Activated T-helper 1 cell treated with anti-CD3 and anti-CD28 coated beads, Interleukin-12 subunit alpha, Interleukin-12 subunit beta, Interleukin-2, Interleukin-4 antibody, amounts not matched to agents 30 ng/mL and 10 ng/mL and 1 ng/mL, durations not matched to agents 14 hours and 24 hours and 36 hours (primary cell): ENCODE measurements around the gene FER. TPM values are rescaled to one million over a fixed set of nuclear protein-coding genes. Genes with fewer than 3 reads are reported as not detected.
"Not testable (repeated sequence)": the region's sequence is repeated elsewhere in the genome, so short reads cannot be mapped to it uniquely, and the experiment has no call there.

ENCODE experiments used
- DNase-seq: peaks from one replicate; pipeline ENCODE4 v3.0.0; 2021; ENCODE audit warnings: low spot score
- H3K27ac Mint-ChIP-seq: one replicate; pipeline ENCODE4 v1.8.0; 2021; ENCODE audit warnings: mild to moderate bottlenecking, mixed read lengths
- H3K27me3 Mint-ChIP-seq: one replicate; pipeline ENCODE4 v1.8.0; 2022; ENCODE audit warnings: mild to moderate bottlenecking, moderate library complexity, mixed read lengths; ENCODE audit not compliant: insufficient read depth
- H3K36me3 Mint-ChIP-seq: one replicate; pipeline ENCODE4 v1.8.0; 2021; ENCODE audit warnings: low read depth, mixed read lengths
- H3K4me1 Mint-ChIP-seq: one replicate; pipeline ENCODE4 v1.8.0; 2021; ENCODE audit warnings: low read depth, mixed read lengths
- H3K4me3 Mint-ChIP-seq: one replicate; pipeline ENCODE4 v1.8.0; 2021; ENCODE audit warnings: mild to moderate bottlenecking, moderate library complexity, mixed read lengths
- H3K9me3 Mint-ChIP-seq: one replicate; pipeline ENCODE4 v1.8.0; 2021; ENCODE audit warnings: mixed read lengths
- intact Hi-C: fragments of 100-400 bp; cut with micrococcal nuclease; formaldehyde crosslinking; loops from one replicate; pipeline ENCODE4 v1.15.1; 2024
- total RNA-seq: library from RNA; stranded (reverse); gene quantifications from 2 replicates; pipeline ENCODE4 v1.2.3, GENCODE V29; 2022

The FER gene
- total RNA-seq, 1 donor from 2014 or later, result 2.6 TPM

- DNase-seq, result no peak
- peaks cover 6% of the 10 kb centered on the region for H3K9me3 Mint-ChIP-seq
- no peaks in the 10 kb centered on the region for H3K36me3 Mint-ChIP-seq
- no peak overlapping the region for H3K4me3 Mint-ChIP-seq
- intact Hi-C loops, result no loop called here
- peaks cover 5% of the 10 kb centered on the region for H3K4me1 Mint-ChIP-seq
- no peak overlapping the region for H3K27ac Mint-ChIP-seq
- no peaks in the 10 kb centered on the region for H3K27me3 Mint-ChIP-seq
Observed at GRCh38 chr5:108788142-108788541, 40.4 kb downstream of the FER start.

- no peaks in the 10 kb centered on the region for H3K9me3 Mint-ChIP-seq
- H3K36me3 Mint-ChIP-seq, result no peaks in the 10 kb centered on the region
- H3K4me3 Mint-ChIP-seq, result no peak overlapping the region
- H3K4me1 Mint-ChIP-seq, result no peaks in the 10 kb centered on the region
- no peak for DNase-seq
- H3K27me3 Mint-ChIP-seq, result no peaks in the 10 kb centered on the region
- intact Hi-C loops, result no loop called here
- no peak overlapping the region for H3K27ac Mint-ChIP-seq
Observed at GRCh38 chr5:108793207-108793606, 45.5 kb downstream of the FER start.

- DNase-seq, intact Hi-C loops, H3K9me3 Mint-ChIP-seq, H3K4me1 Mint-ChIP-seq, H3K36me3 Mint-ChIP-seq, H3K4me3 Mint-ChIP-seq, H3K27me3 Mint-ChIP-seq, H3K27ac Mint-ChIP-seq: not testable (repeated sequence)
Observed at GRCh38 chr5:108794349-108794748, 46.7 kb downstream of the FER start.

GRCh38 chr5:108797396-108797795, 49.7 kb downstream of the FER start:
- intact Hi-C loops, result no loop called here
- no peaks in the 10 kb centered on the region for H3K4me1 Mint-ChIP-seq
- no peaks in the 10 kb centered on the region for H3K36me3 Mint-ChIP-seq
- H3K27me3 Mint-ChIP-seq, result no peaks in the 10 kb centered on the region
- H3K9me3 Mint-ChIP-seq, result no peaks in the 10 kb centered on the region
- no peak for DNase-seq
- H3K27ac Mint-ChIP-seq, result no peak overlapping the region
- H3K4me3 Mint-ChIP-seq, result no peak overlapping the region

GRCh38 chr5:108797986-108798385, 50.3 kb downstream of the FER start:
- no peaks in the 10 kb centered on the region for H3K27me3 Mint-ChIP-seq
- DNase-seq, result no peak
- intact Hi-C loops, result no loop called here
- no peak overlapping the region for H3K27ac Mint-ChIP-seq
- H3K4me3 Mint-ChIP-seq, result no peak overlapping the region
- H3K36me3 Mint-ChIP-seq, result no peaks in the 10 kb centered on the region
- no peaks in the 10 kb centered on the region for H3K4me1 Mint-ChIP-seq
- no peaks in the 10 kb centered on the region for H3K9me3 Mint-ChIP-seq

GRCh38 chr5:108798513-108799265, 51.0 kb downstream of the FER start:
- no peak overlapping the region for H3K4me3 Mint-ChIP-seq
- peaks cover 4% of the 10 kb centered on the region for H3K9me3 Mint-ChIP-seq
- intact Hi-C loops, result no loop called here
- no peaks in the 10 kb centered on the region for H3K36me3 Mint-ChIP-seq
- no peaks in the 10 kb centered on the region for H3K27me3 Mint-ChIP-seq
- no peaks in the 10 kb centered on the region for H3K4me1 Mint-ChIP-seq
- no peak overlapping the region for H3K27ac Mint-ChIP-seq
- DNase-seq, result no peak

- intact Hi-C loops, result no loop called here
- no peak for DNase-seq
- Mint-ChIP-seq H3K27ac (no peak overlapping the region), H3K4me1 (no peaks in the 10 kb centered on the region), H3K27me3 (no peaks in the 10 kb centered on the region), H3K4me3 (no peak overlapping the region), H3K9me3 (peaks cover 20% of the 10 kb centered on the region), H3K36me3 (no peaks in the 10 kb centered on the region)
Observed at GRCh38 chr5:108801301-108801700, 53.6 kb downstream of the FER start.

- H3K4me1 Mint-ChIP-seq, result no peaks in the 10 kb centered on the region
- H3K9me3 Mint-ChIP-seq, result peaks cover 23% of the 10 kb centered on the region
- H3K4me3 Mint-ChIP-seq, result no peak overlapping the region
- DNase-seq, result no peak
- no peaks in the 10 kb centered on the region for H3K27me3 Mint-ChIP-seq
- intact Hi-C loops, result no loop called here
- H3K36me3 Mint-ChIP-seq, result no peaks in the 10 kb centered on the region
- H3K27ac Mint-ChIP-seq, result no peak overlapping the region
Observed at GRCh38 chr5:108801776-108802175, 54.1 kb downstream of the FER start.

- intact Hi-C loops, result no loop called here
- DNase-seq, result no peak
- H3K27me3 Mint-ChIP-seq, result no peaks in the 10 kb centered on the region
- H3K27ac Mint-ChIP-seq, result no peak overlapping the region
- H3K4me1 Mint-ChIP-seq, result no peaks in the 10 kb centered on the region
- peaks cover 14% of the 10 kb centered on the region for H3K9me3 Mint-ChIP-seq
- H3K4me3 Mint-ChIP-seq, result no peak overlapping the region
- no peaks in the 10 kb centered on the region for H3K36me3 Mint-ChIP-seq
Observed at GRCh38 chr5:108810717-108811116, 63.0 kb downstream of the FER start.

GRCh38 chr5:108813673-108814072, 66.0 kb downstream of the FER start:
- intact Hi-C loops, result no loop called here
- Mint-ChIP-seq H3K27ac (no peak overlapping the region), H3K4me3 (no peak overlapping the region), H3K36me3 (no peaks in the 10 kb centered on the region), H3K27me3 (no peaks in the 10 kb centered on the region), H3K9me3 (no peaks in the 10 kb centered on the region), H3K4me1 (peaks cover 3% of the 10 kb centered on the region)
- no peak for DNase-seq

GRCh38 chr5:108814551-108814950, 66.9 kb downstream of the FER start:
- Mint-ChIP-seq H3K27ac (no peak overlapping the region), H3K36me3 (no peaks in the 10 kb centered on the region), H3K4me1 (peaks cover 4% of the 10 kb centered on the region), H3K4me3 (no peak overlapping the region), H3K27me3 (no peaks in the 10 kb centered on the region), H3K9me3 (no peaks in the 10 kb centered on the region)
- no peak for DNase-seq
- intact Hi-C loops, result no loop called here

GRCh38 chr5:108818613-108819272, 71.0 kb downstream of the FER start:
- H3K9me3 Mint-ChIP-seq, result no peaks in the 10 kb centered on the region
- no peaks in the 10 kb centered on the region for H3K36me3 Mint-ChIP-seq
- H3K4me3 Mint-ChIP-seq, result no peak overlapping the region
- DNase-seq, result no peak
- H3K4me1 Mint-ChIP-seq, result peaks cover 4% of the 10 kb centered on the region
- no peaks in the 10 kb centered on the region for H3K27me3 Mint-ChIP-seq
- intact Hi-C loops, result no loop called here
- H3K27ac Mint-ChIP-seq, result no peak overlapping the region

GRCh38 chr5:108820983-108821382, 73.3 kb downstream of the FER start:
- H3K4me3 Mint-ChIP-seq, result no peak overlapping the region
- intact Hi-C loops, result no loop called here
- H3K27me3 Mint-ChIP-seq, result peaks cover 2% of the 10 kb centered on the region
- H3K9me3 Mint-ChIP-seq, result no peaks in the 10 kb centered on the region
- no peak overlapping the region for H3K27ac Mint-ChIP-seq
- H3K4me1 Mint-ChIP-seq, result peaks cover 4% of the 10 kb centered on the region
- no peak for DNase-seq
- H3K36me3 Mint-ChIP-seq, result no peaks in the 10 kb centered on the region
